ENCODE data around the gene TSPAN17.

TSPAN17 gene

DNA sequence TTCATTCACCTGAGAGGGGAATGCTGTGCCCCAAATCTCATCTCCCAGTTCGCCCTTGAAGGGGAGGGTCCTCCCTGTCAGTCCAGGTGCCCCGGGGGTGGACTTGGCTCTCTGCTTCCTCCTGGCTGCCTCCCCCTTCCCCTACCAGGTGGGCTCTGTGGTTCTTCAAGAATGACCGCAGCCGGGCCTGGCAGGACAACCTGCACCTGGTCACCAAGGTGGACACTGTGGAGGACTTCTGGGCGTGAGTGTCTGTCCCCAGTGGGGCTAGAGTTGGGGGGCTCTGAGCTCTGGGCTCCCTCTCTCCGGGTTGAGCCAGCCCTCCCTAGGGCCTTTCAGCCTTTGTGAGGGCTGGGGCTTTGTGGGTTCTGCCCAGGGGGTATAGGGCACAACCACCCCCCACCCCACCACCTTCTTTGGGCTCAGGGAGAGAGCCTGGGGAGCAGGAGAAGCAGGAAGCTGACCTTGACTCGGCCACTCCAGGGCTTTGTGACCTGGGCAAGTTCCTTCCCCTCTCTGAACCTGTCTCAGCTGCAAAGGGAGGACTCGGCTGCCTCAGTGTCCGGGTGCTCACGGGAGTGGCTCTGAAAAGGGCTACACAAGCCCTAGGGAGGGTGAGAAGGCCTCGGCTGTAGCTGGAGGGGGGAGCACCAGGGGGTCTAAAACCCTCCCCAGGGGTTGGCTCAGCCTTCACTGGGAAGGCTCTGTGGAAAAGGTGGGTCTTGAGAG lies 3.6 kb upstream of the TSPAN17 start:
- Histone ChIP-seq H3K27me3 (peaks cover 36% of the 10 kb centered on the region), H3K9me3 (no peaks in the 10 kb centered on the region), H3K4me3 (ENCODE audit: low read depth in 1 of 2, low read length in 1 of 2) (no peak overlapping the region), H3K4me1 (ENCODE audit: control insufficient read depth in 1 of 2, insufficient read depth in 1 of 2, low read depth in 1 of 2, low read length in 1 of 2) (peaks cover 13 to 16% of the 10 kb centered on the region in 2 experiments), H3K27ac (no peak overlapping the region), H3K36me3 (no peaks in the 10 kb centered on the region)
- TF ChIP-seq, protein P1, sequence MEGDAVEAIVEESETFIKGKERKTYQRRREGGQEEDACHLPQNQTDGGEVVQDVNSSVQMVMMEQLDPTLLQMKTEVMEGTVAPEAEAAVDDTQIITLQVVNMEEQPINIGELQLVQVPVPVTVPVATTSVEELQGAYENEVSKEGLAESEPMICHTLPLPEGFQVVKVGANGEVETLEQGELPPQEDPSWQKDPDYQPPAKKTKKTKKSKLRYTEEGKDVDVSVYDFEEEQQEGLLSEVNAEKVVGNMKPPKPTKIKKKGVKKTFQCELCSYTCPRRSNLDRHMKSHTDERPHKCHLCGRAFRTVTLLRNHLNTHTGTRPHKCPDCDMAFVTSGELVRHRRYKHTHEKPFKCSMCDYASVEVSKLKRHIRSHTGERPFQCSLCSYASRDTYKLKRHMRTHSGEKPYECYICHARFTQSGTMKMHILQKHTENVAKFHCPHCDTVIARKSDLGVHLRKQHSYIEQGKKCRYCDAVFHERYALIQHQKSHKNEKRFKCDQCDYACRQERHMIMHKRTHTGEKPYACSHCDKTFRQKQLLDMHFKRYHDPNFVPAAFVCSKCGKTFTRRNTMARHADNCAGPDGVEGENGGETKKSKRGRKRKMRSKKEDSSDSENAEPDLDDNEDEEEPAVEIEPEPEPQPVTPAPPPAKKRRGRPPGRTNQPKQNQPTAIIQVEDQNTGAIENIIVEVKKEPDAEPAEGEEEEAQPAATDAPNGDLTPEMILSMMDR (IDR thresholded peaks at IDR 0.05), result no peak

DNA sequence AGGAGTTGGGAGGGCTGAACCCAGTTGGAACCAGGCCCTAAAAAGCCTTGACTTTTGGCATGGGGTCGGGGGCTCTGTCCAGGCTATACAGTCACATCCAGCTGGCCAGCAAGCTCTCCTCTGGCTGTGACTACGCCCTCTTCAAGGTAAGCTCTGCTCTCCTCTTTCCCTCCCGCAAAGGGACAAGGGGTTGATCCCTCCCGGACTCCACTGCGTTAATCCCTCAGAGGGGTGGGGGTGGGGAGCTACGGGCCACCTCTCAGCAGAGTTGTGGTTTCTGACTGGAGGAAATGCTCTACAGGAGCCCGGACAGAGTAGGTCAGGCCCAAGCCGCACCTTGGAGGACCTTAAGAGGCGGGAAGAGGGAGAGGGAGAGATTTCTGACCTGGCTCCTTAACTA lies 3.0 kb upstream of the TSPAN17 start:
- peaks cover 37% of the 10 kb centered on the region for H3K27me3 ChIP-seq
- no peaks in the 10 kb centered on the region for H3K36me3 ChIP-seq
- H3K4me1 ChIP-seq (ENCODE audit: control insufficient read depth in 1 of 2, insufficient read depth in 1 of 2, low read depth in 1 of 2, low read length in 1 of 2), result peaks cover 13 to 16% of the 10 kb centered on the region in 2 experiments
- TF ChIP-seq, protein P1 (IDR thresholded peaks at IDR 0.05), result no peak
- no peaks in the 10 kb centered on the region for H3K9me3 ChIP-seq
- H3K27ac ChIP-seq, result no peak overlapping the region
- no peak overlapping the region for H3K4me3 ChIP-seq (ENCODE audit: low read depth in 1 of 2, low read length in 1 of 2)

DNA sequence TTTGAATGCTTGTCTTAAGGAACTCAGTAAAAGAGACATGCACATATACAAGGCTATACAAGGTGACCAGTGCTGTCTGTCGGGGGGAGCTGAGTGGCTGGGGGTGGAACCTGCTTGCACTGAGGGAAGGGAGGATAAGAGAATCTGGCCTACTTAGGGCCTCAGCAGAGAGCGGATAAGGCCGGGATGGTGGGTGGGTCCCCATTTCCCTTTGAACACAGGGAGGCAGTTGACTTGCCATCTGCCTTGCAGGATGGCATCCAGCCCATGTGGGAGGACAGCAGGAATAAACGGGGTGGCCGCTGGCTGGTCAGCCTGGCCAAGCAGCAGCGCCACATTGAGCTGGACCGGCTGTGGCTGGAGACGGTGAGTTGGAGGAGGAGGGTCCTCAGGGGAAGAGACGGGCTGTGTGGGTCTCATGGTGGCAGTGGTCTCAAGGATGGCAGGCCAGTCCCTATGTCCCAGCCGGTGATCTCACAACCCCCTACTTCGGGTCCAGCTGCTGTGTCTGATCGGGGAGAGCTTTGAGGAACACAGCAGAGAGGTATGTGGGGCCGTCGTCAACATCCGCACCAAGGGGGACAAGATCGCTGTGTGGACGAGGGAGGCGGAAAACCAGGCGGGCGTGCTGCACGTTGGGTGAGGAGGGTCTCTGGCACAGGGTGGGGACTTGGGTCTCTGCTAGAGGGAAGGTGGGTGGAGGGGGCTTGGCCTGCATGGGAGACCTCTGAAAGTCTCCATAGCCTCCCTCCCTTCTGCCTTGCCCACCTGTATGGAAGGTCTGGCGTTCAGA lies 2.2 kb upstream of the TSPAN17 start:
- TF ChIP-seq, protein P1 (IDR thresholded peaks at IDR 0.05), result no peak
- Histone ChIP-seq H3K9me3 (no peaks in the 10 kb centered on the region), H3K4me1 (ENCODE audit: control insufficient read depth in 1 of 2, insufficient read depth in 1 of 2, low read depth in 1 of 2, low read length in 1 of 2) (peaks cover 13 to 16% of the 10 kb centered on the region in 2 experiments), H3K36me3 (no peaks in the 10 kb centered on the region), H3K27me3 (peaks cover 45% of the 10 kb centered on the region), H3K27ac (no peak overlapping the region), H3K4me3 (ENCODE audit: low read depth in 1 of 2, low read length in 1 of 2) (no peak overlapping the region)

DNA sequence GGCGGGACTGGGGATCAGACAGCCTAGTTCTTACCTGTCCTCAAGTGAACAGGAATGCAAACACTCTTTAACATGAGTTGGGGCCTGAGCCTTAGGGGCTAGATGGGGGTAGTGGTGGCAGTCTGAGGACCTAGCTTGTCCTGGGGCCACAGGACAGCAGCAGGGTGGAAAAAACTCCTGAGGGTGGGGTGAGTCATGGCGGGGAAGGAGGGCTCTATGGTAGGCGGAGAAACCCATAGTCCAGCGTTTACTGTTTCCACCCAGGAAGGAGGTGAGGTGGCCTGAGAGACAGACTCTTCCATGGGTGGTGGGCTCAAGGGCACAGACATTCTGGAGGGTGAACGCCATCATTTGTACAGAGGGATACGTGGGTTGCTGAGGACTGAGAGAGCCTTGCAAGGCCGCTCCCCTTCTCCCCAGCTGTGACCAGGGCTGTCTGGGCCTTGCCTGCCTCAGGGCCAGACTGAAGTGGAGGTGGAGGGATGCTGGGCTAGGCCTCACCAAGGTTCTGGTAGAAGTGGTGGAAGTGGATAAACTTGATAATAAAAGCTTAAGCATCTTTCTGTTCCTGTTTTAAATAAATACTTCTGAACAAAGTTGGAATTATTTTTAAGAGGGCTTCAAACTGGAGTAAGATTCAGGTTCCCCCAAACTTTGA lies 1.1 kb upstream of the TSPAN17 start:
- peaks cover 13 to 16% of the 10 kb centered on the region in 2 experiments for H3K4me1 ChIP-seq (ENCODE audit: control insufficient read depth in 1 of 2, insufficient read depth in 1 of 2, low read depth in 1 of 2, low read length in 1 of 2)
- peaks cover 49% of the 10 kb centered on the region for H3K27me3 ChIP-seq
- H3K9me3 ChIP-seq, result no peaks in the 10 kb centered on the region
- H3K36me3 ChIP-seq, result no peaks in the 10 kb centered on the region
- TF ChIP-seq, protein P1 (IDR thresholded peaks at IDR 0.05), result no peak
- H3K27ac ChIP-seq, result no peak overlapping the region
- peak overlapping the region in 1 of 2 experiments; percentile 62 for H3K4me3 ChIP-seq (ENCODE audit: low read depth in 1 of 2, low read length in 1 of 2)

DNA sequence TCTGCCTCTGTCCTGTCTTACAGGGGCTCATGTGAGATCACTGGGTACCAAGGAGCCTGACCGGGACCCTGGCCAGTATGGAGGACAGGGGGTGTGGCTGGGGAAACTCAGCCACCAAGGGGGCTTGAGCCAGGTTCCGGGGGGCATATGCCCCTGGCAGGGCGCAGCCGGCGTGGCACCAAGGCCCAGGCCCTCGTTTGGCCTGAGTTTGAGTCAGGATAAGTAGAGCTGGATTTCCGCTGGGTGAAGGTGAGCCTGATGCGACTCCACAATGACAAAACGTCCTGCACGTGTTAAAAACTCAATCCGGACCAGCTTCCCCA lies 616 bp upstream of the TSPAN17 start:
- TF ChIP-seq, protein P1 (IDR thresholded peaks at IDR 0.05), result no peak
- H3K27ac ChIP-seq, result peak overlapping the region; percentile 21
- H3K4me1 ChIP-seq (ENCODE audit: control insufficient read depth in 1 of 2, insufficient read depth in 1 of 2, low read depth in 1 of 2, low read length in 1 of 2), result peaks cover 13 to 16% of the 10 kb centered on the region in 2 experiments
- no peaks in the 10 kb centered on the region for H3K36me3 ChIP-seq
- H3K9me3 ChIP-seq, result no peaks in the 10 kb centered on the region
- H3K27me3 ChIP-seq, result peaks cover 49% of the 10 kb centered on the region
- H3K4me3 ChIP-seq (ENCODE audit: low read depth in 1 of 2, low read length in 1 of 2), result peak overlapping the region; percentile 62

Measured in neutrophil (primary cell).